ENCODE measurements around the gene TMEM151A.
A peak's percentile ranks its signal among the peaks of the same experiment; 100 is the strongest.

TMEM151A gene

DNA sequence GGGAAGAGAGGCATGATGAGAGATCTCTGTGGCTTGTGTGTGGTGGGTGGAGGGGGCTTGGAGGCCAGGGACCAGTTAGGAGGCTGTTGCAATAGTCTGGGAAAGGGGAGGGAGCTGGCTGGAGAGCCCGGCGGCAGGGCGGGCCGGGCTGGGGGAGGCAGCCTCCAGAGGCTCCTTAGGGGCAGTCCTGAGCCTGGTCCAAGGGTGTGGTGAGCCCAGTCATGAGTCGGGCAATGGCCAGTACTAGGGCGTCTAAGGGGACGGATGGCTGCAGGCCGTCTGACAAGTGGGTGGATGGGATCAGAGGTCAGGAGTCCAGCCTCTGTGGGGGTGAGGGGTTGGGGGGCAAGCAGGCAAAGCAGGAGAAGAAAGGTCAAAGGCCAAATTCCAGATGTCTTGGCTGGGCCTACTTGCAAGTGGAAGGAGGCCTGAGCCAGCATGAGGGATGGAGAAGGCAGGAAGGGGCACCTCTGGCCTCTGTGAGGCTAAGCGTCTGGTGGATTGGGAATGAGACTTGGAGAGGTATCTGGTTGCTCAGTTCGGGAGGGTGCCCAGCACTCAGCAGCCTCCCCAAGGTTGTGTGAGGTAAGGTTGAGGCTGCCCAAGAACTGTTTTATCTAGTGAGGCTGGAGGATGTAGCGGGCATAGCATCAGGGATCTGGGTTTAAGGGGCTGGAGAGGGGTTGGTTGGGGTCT lies 31.2 kb downstream of the TMEM151A start:
- no peak for DNase-seq (ENCODE audit: low read depth, low spot score)

DNA sequence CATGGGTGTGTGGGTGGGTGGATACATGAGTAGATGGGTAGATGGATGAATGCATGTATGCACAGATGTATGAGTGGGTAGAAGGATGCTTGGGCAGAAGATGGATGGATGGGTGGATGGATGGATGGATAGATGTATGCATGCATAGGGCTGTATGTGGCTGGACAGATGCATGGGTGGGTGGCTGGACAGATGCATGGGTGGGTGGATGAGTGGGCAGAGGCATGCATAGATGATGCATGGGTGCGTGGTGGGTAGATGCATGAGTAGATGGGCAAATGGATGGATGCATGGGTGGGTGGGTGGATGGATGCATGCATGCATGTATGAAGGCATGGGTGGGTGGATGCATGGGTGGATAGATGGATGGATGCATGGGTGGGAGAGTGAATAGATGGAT lies 32.0 kb downstream of the TMEM151A start:
- DNase-seq (ENCODE audit: low read depth, low spot score), result no peak

DNA sequence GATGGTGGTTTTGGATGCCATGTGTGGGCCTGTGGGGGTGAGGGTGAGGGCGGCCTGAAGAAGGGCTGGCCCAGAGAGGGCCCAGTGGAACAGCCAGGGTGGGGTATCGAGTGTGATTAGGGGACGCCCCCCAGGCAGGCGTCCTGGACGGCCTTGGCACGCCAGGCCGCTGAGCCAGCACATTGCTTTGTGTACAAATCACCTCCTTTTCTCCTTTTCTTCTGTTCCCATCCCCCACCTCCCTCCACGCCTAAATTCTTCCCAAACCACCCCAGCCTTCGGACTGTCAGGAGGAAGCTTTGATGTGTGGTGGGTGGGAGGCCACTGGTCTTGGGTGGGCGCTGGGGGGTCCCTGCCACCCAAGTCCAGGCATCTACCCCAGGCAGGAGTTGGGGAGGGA lies 33.0 kb downstream of the TMEM151A start:
- DNase-seq (ENCODE audit: low read depth, low spot score), result peak; percentile 57

DNA sequence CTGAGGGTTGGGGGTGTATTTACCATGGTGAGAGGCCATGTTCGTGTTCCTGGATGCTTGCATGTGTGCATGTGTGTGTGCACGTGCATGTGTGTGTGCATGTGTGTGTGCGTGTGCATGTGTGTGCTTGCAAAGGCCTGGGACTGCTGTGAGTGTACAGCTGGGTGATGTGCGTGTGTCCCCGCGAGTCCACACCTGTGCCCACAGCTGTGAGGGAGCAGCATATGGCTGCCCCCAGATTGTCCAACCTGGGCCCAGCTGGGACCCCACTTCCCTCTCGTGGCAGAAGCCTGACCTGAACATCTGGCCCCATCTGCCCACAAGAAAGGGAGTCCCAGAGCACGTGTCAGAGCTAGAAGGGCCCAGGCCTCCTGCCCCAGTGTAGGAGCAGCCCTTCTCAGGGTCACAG lies 33.6 kb downstream of the TMEM151A start:
- DNase-seq (ENCODE audit: low read depth, low spot score), result no peak

DNA sequence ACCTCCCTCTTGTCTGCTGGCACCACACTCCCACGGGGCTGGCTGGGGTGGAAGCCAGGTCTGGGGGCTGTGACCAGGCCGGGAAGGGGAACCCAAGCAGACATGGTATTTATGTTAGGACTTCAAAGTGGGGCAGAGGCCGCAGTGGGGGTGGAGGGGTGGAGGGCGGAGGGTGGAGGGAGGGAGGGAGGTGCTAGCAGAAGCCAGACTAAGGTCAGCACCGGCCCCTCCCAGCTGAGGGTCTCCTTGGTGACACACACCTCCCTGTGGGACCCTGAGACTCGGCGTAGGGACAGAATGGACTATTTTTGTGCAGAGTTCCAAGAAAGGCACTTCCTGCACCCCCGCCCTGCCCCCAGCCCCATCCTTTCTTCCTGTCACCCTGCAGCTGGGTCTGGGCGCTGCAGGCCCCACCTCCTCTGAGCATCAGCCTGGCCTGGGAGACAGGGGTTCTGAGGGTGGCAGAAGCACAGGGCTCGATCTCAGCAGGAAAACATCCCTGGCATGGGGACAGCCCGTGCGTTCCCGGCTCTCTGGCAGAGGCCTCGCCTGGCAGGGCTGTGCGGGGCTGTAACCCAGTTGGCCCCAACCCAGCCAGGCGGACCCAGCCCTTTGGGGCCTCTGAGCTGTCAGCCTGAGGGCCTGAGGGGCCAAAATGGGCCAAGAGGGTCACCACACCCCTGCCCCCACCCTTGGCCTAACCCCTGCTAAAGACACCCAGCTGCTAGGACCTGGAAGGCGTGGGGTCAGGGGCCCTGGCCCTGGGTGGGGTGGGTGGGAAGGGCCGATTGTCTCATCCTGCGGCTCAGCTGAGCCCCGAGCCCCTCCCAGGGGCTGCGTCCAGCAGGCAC lies 34.8 kb downstream of the TMEM151A start:
- DNase-seq (ENCODE audit: low read depth, low spot score), result no peak

DNA sequence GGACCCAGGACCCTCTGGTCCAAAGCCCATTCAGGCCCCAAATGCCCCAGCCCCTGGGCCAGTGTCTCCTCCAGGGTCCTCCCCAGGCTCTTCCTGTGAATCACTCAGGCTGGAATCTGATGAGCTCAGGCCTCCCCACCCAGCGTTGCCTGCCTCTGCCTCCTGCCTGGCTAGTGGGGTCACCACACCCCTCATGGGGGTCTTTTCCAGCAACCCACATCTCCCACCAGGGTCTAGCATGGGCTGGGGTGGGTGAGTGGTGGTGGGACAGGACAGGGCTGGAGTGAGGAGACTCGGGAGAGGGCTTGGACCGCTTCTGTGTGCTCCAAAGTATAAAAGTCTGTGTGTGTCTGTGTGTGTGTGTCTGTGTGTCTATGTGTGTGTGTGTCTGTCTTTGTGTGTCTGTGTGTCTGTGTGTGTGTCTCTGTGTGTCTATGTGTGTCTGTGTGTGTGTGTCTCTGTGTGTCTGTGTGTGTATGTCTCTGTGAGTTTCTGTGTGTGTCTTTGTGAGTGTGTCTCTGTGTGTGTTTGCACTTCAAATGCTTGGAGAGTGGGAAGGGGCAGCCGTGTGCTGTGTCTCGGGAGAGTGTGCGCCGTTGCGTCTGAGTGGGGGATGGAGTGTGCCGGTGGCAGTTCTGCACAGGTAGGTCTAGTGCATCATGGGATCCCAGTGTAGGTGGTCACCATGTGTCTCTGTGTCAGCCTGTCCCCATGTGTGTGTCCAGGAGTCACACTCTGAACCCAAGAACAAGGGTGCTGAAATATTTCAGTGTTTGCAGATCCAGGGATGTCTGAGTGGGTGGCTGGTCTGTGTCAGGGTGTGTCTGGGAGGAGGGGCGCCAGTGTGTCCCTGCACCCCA lies 35.7 kb downstream of the TMEM151A start:
- DNase-seq (ENCODE audit: low read depth, low spot score), result no peak

DNA sequence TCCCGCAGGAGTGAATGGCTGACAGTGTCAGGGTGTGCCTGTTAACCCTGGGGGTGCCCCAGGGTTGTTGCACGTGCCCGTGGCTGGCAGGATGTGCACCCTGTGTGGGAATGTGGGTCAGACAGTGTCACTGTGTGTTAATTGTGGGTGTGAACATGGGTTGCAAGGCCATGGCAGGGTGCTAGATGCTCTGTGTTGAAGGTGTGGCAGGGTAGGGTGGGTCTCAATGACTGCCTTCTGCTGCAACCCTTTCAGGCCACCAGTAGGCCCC lies 36.3 kb downstream of the TMEM151A start:
- no peak for DNase-seq (ENCODE audit: low read depth, low spot score)

DNA sequence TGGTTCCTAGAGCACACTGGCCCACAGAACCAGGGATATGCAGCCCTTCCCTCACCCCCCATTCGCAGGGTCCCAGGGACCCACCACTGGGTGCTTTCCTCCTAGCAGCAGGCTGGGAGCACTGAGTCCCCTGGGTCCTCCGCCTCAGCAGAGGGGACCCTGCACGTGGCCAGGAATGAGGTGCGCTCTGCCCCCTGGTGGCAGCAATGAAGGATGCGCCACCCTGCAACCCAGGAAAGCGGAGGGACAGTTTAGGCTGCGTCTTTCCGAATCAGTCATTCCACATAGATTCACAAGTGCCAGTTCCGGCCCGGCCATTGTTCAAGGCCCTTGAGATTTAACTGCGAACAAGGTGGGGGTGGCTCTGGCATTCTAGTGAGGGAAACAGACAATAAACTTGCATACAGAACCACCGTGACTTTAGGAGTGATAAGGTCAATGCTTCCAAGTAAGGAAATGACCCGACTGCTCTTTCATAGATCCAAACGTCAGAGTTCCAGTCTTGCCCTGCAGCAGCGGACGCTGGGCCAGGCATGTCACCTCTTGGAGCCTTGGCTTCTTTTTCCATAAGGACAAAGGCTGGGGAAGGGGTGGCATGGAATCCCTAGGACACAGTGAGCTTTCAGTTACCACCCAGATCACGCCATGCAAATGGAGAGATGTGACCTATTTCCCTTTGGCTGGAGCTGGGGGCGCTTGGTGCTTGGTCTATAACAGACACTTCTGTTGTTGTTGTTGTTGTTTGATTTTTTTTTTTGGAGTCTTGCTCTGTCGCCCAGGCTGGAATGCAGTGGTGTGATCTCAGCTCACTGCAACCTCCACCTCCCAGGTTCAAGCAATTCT lies 36.8 kb downstream of the TMEM151A start:
- DNase-seq (ENCODE audit: low read depth, low spot score), result peak; percentile 96

DNA sequence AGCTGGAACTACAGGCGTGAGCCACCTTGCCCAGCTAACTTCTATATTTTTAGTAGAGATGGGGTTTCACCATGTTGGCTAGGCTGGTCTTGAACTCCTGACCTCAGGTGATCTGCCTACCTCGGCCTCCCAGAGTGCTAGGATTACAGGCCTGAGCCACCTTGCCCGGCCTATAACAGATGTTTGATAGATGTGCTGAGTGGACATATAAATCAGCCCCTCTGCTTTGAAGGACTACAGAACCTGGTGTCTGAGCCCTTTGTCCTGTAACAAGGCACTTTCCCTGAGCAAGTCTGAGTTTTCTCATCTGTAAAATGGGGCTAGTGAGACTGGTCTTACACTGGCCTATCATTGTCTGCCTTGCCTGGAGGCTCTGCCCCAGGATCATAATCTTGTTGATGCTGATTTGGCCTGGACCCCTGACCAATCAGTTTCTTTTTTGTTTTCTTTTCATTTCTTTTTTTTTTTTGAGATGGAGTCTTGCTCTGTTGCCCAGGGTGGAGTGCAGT lies 37.5 kb downstream of the TMEM151A start:
- no peak for DNase-seq (ENCODE audit: low read depth, low spot score)

DNA sequence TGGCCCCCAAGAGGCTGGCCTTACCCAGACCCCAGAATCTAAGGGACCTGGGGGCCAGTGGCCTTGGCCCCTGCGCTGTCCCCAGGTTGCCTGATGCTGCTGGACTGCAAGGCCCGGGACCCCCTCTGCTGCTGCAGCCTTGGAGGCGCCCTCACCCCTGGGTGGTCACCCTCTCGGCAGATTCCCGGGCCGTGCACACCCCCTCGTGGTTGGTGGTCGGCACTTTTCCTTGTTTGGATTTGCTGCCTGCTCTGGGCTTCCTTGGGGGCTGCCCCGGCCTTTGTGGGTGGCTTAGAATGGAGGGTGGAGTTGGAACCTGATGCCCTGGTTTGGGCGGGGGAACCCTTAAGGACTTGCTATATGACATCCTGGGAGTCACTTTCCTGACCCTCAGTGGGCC lies 39.2 kb downstream of the TMEM151A start:
- no peak for DNase-seq (ENCODE audit: low read depth, low spot score)

DNA sequence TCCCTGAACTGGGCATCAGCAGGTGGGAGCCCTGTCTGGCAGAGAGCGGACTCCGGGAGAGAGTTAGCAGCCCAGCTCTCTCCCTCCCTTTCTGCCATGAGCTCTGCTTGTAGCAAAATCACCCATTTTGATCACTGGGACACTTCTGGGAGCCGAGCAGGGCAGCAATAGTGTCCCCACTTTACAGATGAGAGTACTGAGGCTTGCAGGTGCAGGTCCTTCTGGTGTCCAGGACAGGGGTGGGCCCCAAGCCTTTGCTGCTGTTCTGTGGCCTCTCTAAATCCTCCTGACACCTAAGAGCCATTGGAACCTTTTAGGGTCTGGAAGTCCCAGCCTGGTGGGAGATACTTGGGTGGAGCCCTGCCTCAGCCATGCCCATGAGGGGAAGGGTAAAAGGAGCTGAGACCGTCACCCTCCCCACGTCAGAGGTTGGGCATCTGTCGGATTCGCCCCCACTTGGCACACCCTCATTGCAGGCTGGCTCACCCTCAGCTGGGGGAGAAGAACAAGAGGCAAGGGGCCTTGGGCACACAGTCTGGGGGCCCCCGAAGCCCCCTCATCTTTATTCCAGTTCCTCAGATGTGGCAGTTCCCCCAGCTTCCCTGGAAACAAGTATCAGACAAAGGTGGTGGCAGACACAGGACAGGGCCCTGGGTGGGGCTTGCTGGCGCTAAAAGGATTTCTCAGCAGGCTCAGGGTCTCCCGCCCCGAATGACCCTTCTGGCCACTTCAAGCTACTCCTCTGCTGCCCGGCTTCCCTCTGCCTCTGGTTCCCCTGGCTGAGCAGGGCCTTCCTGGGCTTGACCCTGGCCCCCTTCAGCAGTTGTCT lies 40.1 kb downstream of the TMEM151A start:
- DNase-seq (ENCODE audit: low read depth, low spot score), result no peak

DNA sequence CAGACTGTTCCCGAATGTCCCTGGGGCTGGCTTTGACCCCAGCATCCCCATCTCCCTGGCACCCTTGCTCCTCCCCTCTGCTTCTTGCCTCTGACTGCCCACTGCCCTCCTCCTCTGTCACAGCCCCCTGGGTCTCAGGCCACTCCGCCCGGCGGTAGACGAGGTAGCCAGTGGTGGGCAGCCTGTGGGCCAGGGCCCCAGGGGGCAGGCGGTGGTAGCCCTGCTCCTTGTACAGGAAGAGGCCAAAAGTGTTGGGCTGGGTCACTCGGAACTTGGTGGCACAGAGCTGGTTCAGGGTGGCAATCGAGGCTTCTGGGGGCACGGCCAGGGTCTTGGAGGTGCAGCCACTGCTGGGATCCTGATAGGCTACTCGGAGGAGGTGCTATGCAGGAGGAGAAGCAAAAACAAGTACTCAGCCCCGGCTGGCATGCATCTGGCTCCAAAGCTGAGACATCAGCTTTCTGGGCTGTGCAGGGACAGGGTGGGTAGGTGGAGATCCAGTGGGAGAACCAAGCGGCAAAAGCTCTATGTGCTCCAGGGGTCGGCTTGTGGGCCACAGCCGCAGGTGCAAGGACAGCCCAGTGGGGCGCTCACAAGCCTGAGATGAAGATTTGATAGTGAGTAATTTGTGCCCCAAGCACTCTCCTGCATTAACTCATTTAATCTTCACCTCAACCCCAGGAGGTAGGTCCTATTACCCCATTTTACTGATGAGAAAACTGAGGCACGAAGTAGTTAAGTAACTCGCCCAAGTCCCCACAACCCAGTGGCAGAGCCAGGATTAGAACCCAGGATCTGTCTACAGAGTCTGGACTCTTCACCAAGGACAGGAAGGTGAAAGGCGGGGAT lies 40.9 kb downstream of the TMEM151A start:
- no peak for DNase-seq (ENCODE audit: low read depth, low spot score)

DNA sequence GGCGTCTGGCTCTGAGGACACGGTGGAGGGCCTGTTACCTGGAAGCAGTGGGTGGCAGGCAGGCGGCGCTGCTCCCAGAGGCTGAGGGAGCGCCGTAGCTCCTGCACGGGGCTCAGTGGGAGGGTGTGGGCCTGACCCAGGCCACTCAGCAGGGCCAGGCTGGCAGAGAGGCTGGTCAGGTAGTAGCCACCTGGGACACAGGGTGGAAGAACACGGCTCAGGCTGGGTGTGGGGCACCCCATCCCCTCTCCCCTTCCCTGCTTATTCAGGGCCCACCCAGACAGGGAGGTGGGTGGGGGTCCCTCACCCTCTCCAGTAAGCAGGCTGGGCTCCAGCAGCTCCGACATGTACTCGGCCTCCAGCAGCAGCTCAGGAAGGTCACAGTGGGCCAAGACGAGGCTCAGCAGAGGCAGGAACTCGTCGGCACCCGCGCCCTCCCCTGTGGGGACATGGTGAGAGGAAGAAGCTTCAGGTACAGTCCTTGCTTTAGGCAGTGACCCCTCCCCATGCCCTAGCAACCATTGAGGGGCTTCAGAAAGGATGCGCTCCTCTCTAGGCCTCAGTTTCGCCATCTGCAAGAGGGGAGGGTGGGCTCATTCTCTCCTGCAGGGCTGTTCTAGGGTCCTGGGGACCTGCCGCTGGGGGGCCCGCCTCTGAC lies 41.7 kb downstream of the TMEM151A start:
- no peak for DNase-seq (ENCODE audit: low read depth, low spot score)

DNA sequence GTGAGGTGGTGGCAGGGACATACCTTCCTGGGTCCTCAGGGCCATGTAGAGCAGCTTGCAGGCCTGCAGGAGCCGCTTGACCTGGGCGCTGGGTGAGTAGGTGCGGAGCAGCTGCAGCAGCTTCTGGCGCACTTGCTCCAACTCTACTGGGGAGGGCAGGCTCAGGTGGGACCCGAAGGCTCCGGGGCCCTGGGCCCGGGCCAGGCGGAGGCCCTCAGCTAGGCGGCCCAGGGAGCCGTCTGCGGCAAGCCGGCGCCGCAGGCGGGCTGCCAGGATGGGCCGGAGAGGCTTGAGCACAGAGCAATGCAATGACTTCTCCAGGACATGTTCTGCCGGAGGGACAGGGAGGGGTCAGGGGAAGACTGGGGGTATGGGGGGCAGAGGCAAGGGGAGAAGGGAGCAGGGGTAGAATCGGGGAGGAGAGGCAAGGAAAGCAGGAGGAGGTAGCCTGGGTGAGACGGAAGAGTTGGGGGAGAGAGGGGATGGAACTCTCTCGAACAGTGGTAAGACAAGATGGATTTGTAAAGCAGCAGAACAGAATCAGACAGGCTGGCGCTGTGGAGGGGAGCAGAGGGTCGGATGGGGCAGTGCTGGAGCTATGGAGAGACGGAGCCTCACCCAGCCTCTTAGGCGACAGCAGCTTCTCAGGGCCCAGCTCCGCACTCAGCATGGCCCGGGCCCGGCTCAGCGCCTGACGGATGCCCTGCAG lies 42.4 kb downstream of the TMEM151A start:
- DNase-seq (ENCODE audit: low read depth, low spot score), result no peak

DNA sequence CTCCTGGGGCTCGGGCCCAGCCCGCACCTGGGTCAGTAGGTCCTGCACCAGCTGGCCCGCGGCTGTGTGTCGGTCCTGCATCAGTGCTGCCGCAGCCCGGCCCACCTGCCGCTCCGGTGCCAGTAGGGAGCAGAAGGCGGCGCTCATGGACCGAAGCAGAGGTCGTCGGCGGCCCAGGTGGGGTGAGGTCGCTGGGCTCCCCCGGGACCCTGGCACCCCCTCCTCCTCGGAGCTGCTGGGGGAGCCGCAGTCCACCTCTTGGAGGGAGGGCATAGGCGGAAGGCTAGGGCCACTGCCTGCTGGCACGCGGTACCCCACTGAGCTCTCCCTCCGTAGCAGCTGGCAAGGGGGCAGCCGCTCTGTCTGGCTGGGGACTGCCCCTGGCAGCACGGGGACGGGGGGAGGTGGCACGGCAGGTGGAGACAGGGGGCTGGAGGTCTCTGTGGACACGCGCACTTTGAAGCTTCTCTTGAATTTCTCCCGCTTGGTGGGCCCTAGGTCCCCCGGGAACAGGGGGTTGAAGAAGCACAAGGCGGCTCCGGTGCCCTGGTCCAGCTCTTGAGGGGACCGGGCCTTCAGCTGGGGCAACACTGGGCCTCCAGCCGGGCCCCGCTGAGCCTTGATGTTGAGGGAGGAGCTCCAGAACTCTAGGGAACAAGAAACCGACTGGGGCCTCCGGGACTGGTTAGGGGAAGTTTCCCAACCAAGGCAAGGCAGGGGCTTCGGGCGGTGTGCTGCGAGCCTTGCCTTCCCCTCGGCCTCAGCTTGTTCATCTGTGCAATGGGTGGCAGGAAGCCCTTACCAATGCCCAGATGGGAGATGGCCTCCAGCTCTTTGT lies 43.1 kb downstream of the TMEM151A start:
- DNase-seq (ENCODE audit: low read depth, low spot score), result no peak

DNA sequence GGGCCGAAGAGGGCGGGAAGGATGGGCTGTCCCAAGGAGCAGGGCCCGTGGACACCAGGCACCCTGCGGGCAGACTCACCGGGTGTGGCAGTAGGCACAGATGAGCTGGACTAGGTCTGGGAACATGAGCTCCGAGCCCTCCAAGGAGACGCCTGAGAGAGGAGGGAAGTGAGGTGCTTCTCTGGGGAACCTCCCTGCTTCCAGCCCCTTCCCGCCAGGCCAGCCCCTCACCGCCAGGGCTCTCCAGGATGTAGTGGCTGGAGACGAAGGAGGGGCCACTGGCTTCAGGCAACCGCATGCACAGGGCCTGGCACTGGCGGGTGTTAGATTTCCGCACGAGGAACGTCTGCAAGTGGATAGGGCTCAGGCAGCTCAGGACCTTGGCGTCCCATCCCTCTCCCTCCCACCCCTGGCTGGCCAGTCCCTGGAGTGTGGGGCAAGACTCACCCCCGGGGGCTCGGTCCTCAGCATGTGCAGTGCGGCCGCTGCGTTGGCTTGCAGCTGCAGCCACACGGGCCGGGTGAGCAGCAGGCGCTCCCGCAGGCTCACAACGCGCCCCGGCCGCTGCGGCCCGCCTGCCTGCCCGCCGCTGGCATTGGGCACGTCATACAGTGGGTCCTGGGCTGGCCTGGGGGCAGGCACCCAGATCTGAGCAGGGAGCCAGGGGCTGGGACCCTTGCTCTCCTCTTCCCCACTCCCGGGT lies 44.0 kb downstream of the TMEM151A start:
- DNase-seq (ENCODE audit: low read depth, low spot score), result peak; percentile 56

Data from ELF-1 (cell line).